Neuronal stem cell (in vitro differentiated cells): ENCODE data around the gene ZNF423.

Source experiments
- DNase-seq: peaks from one replicate; pipeline ENCODE4 v3.0.0-alpha.2; 2013; ENCODE audit warnings: low spot score
- H2AFZ ChIP-seq: one replicate; pipeline ENCODE4 v1.6.1; 2013; ENCODE audit warnings: mild to moderate bottlenecking, low read length, inconsistent platforms
- H2AK5ac ChIP-seq: 2 replicates; pipeline ENCODE4 v1.6.1; 2013; ENCODE audit warnings: low read depth, mild to moderate bottlenecking, inconsistent platforms, low read length, moderate library complexity, mixed read lengths
- H2BK120ac ChIP-seq: 2 replicates; pipeline ENCODE4 v1.6.1; 2013; ENCODE audit warnings: low read depth, mild to moderate bottlenecking, inconsistent platforms, low read length, moderate library complexity, mixed read lengths
- H2BK12ac ChIP-seq: one replicate; pipeline ENCODE4 v1.6.1; 2013; ENCODE audit warnings: low read length, inconsistent platforms
- H2BK15ac ChIP-seq: 2 replicates; pipeline ENCODE4 v1.6.1; 2013; ENCODE audit warnings: mild to moderate bottlenecking, low read length, inconsistent platforms, mixed read lengths
- H2BK5ac ChIP-seq: one replicate; pipeline ENCODE4 v1.6.1; 2013; ENCODE audit warnings: inconsistent platforms, mild to moderate bottlenecking, low read length, moderate library complexity
- H3K14ac ChIP-seq: one replicate; pipeline ENCODE4 v1.6.1; 2013; ENCODE audit warnings: low read length, inconsistent platforms
- H3K18ac ChIP-seq: 2 replicates; pipeline ENCODE4 v1.6.1; 2013; ENCODE audit warnings: low read length, inconsistent platforms
- H3K23ac ChIP-seq: 2 replicates; pipeline ENCODE4 v1.6.1; 2013; ENCODE audit warnings: low read depth, mild to moderate bottlenecking, mixed read lengths, low read length, inconsistent platforms; ENCODE audit not compliant: poor library complexity
- H3K27ac ChIP-seq: replicated peaks from 3 replicates; pipeline ENCODE4 v1.5.1; 2013; ENCODE audit warnings: low read length, inconsistent platforms
- H3K27me3 ChIP-seq, 3 experiments: 2 replicates each; pipeline ENCODE4 v1.6.1; 2013; ENCODE audit warnings: low read length in 3 of 3, mild to moderate bottlenecking in 2 of 3, inconsistent platforms in 1 of 3, low read depth in 1 of 3, mixed read lengths in 1 of 3, moderate library complexity in 1 of 3; ENCODE audit not compliant: control insufficient read depth in 3 of 3, insufficient read depth in 3 of 3
- H3K36me3 ChIP-seq, 2 donors: replicated peaks in 1 of 2; 2 replicates each; pipeline ENCODE4 v1.6.1; 2013; ENCODE audit warnings: low read length in 2 of 2; ENCODE audit not compliant: control insufficient read depth in 2 of 2, insufficient read depth in 2 of 2
- H3K4ac ChIP-seq: 2 replicates; pipeline ENCODE4 v1.6.1; 2013; ENCODE audit warnings: inconsistent platforms, mild to moderate bottlenecking, low read length, moderate library complexity
- H3K4me1 ChIP-seq, 2 donors: 1 replicate in 1 of 2; 2 replicates in 1 of 2; pipeline ENCODE4 v1.6.1; 2013; ENCODE audit warnings: low read length in 2 of 2, low read depth in 1 of 2; ENCODE audit not compliant: control insufficient read depth in 2 of 2, insufficient read depth in 1 of 2
- H3K4me2 ChIP-seq: one replicate; pipeline ENCODE4 v1.6.1; 2013; ENCODE audit warnings: mild to moderate bottlenecking, low read length, inconsistent platforms; ENCODE audit not compliant: insufficient read depth, poor library complexity, severe bottlenecking
- H3K4me3 ChIP-seq, 2 donors: 2 replicates each; pipeline ENCODE4 v1.5.1; 2013; ENCODE audit warnings: low read length in 2 of 2, mild to moderate bottlenecking in 2 of 2, inconsistent platforms in 1 of 2, moderate library complexity in 1 of 2
- H3K79me1 ChIP-seq: one replicate; pipeline ENCODE4 v1.6.1; 2013; ENCODE audit warnings: low read depth, mild to moderate bottlenecking, inconsistent platforms, low read length, moderate library complexity
- H3K9ac ChIP-seq: one replicate; pipeline ENCODE4 v1.6.1; 2013; ENCODE audit warnings: mild to moderate bottlenecking, low read depth, low read length, inconsistent platforms; ENCODE audit not compliant: poor library complexity
- H3K9me3 ChIP-seq, 2 donors: replicated peaks in 1 of 2; 2 replicates each; pipeline versions ENCODE3 to v1.6.1; 2013; ENCODE audit warnings: low read length in 2 of 2, mild to moderate bottlenecking in 2 of 2, inconsistent platforms in 1 of 2, low read depth in 1 of 2, mixed read lengths in 1 of 2, moderate library complexity in 1 of 2; ENCODE audit not compliant: control insufficient read depth in 2 of 2, insufficient read depth in 1 of 2
- H4K8ac ChIP-seq: one replicate; pipeline ENCODE4 v1.6.1; 2013; ENCODE audit warnings: low read depth, mild to moderate bottlenecking, inconsistent platforms, low read length, moderate library complexity
- H4K91ac ChIP-seq: one replicate; pipeline ENCODE4 v1.6.1; 2013; ENCODE audit warnings: low read length, low read depth, mild to moderate bottlenecking, inconsistent platforms; ENCODE audit not compliant: poor library complexity
- WGBS, 2 donors: extraction: QIAGEN DNeasy Blood & Tissue Kit; methylation state at CpG; one replicate each; pipeline ENCODE4 v1.1.7; 2013; ENCODE audit warnings: missing lambda C conversion rate in 2 of 2, mixed read lengths in 1 of 2; ENCODE audit not compliant: insufficient read length in 2 of 2, insufficient replicate concordance in 1 of 2; ENCODE audit errors: extremely low coverage in 2 of 2; 5-methylcytosine and 5-hydroxymethylcytosine counted together

Gene ZNF423

GRCh38 chr16:49739381-49739780, 116.5 kb downstream of the ZNF423 start:
- no peak overlapping the region for H3K23ac ChIP-seq
- no peak overlapping the region for H4K91ac ChIP-seq
- H3K36me3 ChIP-seq = peaks cover 0 to 13% of the 10 kb centered on the region in 2 donors
- no peak for DNase-seq
- H3K14ac ChIP-seq = no peak overlapping the region
- WGBS, 2 donors = no CpG with 5 or more reads among the region's 9 CpGs
- H2BK5ac ChIP-seq = no peak overlapping the region
- no peak overlapping the region for H3K4me2 ChIP-seq
- no peak overlapping the region for H2BK120ac ChIP-seq
- no peak overlapping the region for H4K8ac ChIP-seq
- peaks cover 16% of the 10 kb centered on the region in 2 donors for H3K4me1 ChIP-seq
- peaks cover 14% of the 10 kb centered on the region for H3K79me1 ChIP-seq
- H2BK15ac ChIP-seq = no peak overlapping the region
- no peak overlapping the region for H3K4ac ChIP-seq
- no peak overlapping the region for H2AK5ac ChIP-seq
- no peak overlapping the region for H3K18ac ChIP-seq
- H3K27ac ChIP-seq = no peak overlapping the region
- H3K9me3 ChIP-seq = no peaks in the 10 kb centered on the region
- no peak overlapping the region for H3K4me3 ChIP-seq
- H3K9ac ChIP-seq = no peak overlapping the region
- H2AFZ ChIP-seq = no peak overlapping the region
- no peaks in the 10 kb centered on the region for H3K27me3 ChIP-seq
- no peak overlapping the region for H2BK12ac ChIP-seq

- no peaks in the 10 kb centered on the region for H3K27me3 ChIP-seq
- no peak overlapping the region for H2AK5ac ChIP-seq
- H3K9me3 ChIP-seq = no peaks in the 10 kb centered on the region
These were observed 117.1 kb downstream of the ZNF423 start for GRCh38 chr16:49738832-49739231.

GRCh38 chr16:49738001-49738400, 117.9 kb downstream of the ZNF423 start:
- Histone ChIP-seq H3K4me2 (no peak overlapping the region), H3K4ac (no peak overlapping the region), H3K18ac (no peak overlapping the region), H2BK12ac (no peak overlapping the region), H3K36me3 (peaks cover 0 to 13% of the 10 kb centered on the region in 2 donors), H3K4me1 (peaks cover 9 to 10% of the 10 kb centered on the region in 2 donors), H3K27me3 (no peaks in the 10 kb centered on the region), H2BK120ac (no peak overlapping the region), H4K8ac (no peak overlapping the region), H2AK5ac (no peak overlapping the region), H4K91ac (no peak overlapping the region), H2BK5ac (no peak overlapping the region), H3K4me3 (no peak overlapping the region), H3K9ac (no peak overlapping the region), H3K79me1 (peaks cover 11% of the 10 kb centered on the region), H3K23ac (no peak overlapping the region), H2AFZ (no peak overlapping the region), H2BK15ac (no peak overlapping the region), H3K14ac (no peak overlapping the region), H3K9me3 (no peaks in the 10 kb centered on the region), H3K27ac (no peak overlapping the region)
- no CpG with 5 or more reads among the region's 10 CpGs for WGBS, 2 donors
- no peak for DNase-seq

More at GRCh38 chr16:49738832-49739231, 117.1 kb downstream of the ZNF423 start:
- peaks cover 11% of the 10 kb centered on the region for H3K79me1 ChIP-seq
- no peak overlapping the region for H3K18ac ChIP-seq
- no peak overlapping the region for H2BK12ac ChIP-seq
- no peak overlapping the region for H3K14ac ChIP-seq
- WGBS, 2 donors = no CpG with 5 or more reads among the region's 3 CpGs
- H4K8ac ChIP-seq = no peak overlapping the region
- no peak overlapping the region for H2BK120ac ChIP-seq
- no peak overlapping the region for H3K23ac ChIP-seq
- H3K4ac ChIP-seq = no peak overlapping the region
- no peak overlapping the region for H4K91ac ChIP-seq
- H3K9ac ChIP-seq = no peak overlapping the region
- no peak overlapping the region for H2AFZ ChIP-seq
- peaks cover 0 to 13% of the 10 kb centered on the region in 2 donors for H3K36me3 ChIP-seq
- H2BK5ac ChIP-seq = no peak overlapping the region
- H3K4me3 ChIP-seq = no peak overlapping the region
- H3K4me2 ChIP-seq = no peak overlapping the region
- no peak overlapping the region for H2BK15ac ChIP-seq
- no peak for DNase-seq
- no peak overlapping the region for H3K27ac ChIP-seq
- peaks cover 12% of the 10 kb centered on the region in 2 donors for H3K4me1 ChIP-seq

- H3K27ac ChIP-seq = no peak overlapping the region
- H3K4me1 ChIP-seq = peaks cover 5 to 6% of the 10 kb centered on the region in 2 donors
- H2BK5ac ChIP-seq = no peak overlapping the region
- peak overlapping the region; percentile 42 for H3K18ac ChIP-seq
- peaks cover 11% of the 10 kb centered on the region for H3K79me1 ChIP-seq
- H2BK15ac ChIP-seq = no peak overlapping the region
- H3K9me3 ChIP-seq = no peaks in the 10 kb centered on the region
- H4K8ac ChIP-seq = no peak overlapping the region
- H3K36me3 ChIP-seq = peaks cover 0 to 13% of the 10 kb centered on the region in 2 donors
- no peak for DNase-seq
- WGBS, 2 donors = no CpG with 5 or more reads among the region's 9 CpGs
- H3K23ac ChIP-seq = no peak overlapping the region
- H3K27me3 ChIP-seq = no peaks in the 10 kb centered on the region
- no peak overlapping the region for H3K4me2 ChIP-seq
- H2BK12ac ChIP-seq = no peak overlapping the region
- no peak overlapping the region for H3K9ac ChIP-seq
- H4K91ac ChIP-seq = no peak overlapping the region
- H3K14ac ChIP-seq = no peak overlapping the region
- H3K4ac ChIP-seq = no peak overlapping the region
- H3K4me3 ChIP-seq = no peak overlapping the region
- H2AK5ac ChIP-seq = no peak overlapping the region
- H2AFZ ChIP-seq = no peak overlapping the region
- H2BK120ac ChIP-seq = no peak overlapping the region
These were observed 118.4 kb downstream of the ZNF423 start for GRCh38 chr16:49737541-49737940.
